Lower lobe of right lung (tissue), 2 donors: ENCODE data around the gene GRID1. TPM values are rescaled to one million over a fixed set of nuclear protein-coding genes. Genes with fewer than 3 reads are reported as not detected.

Experiments used
- ATAC-seq, 2 donors: fragments of 200-7000 bp; cut with Tn5 transposase; one replicate each; pipeline ENCODE4 v1.9.1; 2020 to 2022; ENCODE audit warnings: mild to moderate bottlenecking in 2 of 2, moderate library complexity in 2 of 2
- DNase-seq: peaks from one replicate; pipeline ENCODE4 v3.0.0-alpha.2; 2020
- H3K27ac ChIP-seq: fragments of 200-600 bp; one replicate; pipeline ENCODE4 v1.8.0; 2022
- H3K27me3 ChIP-seq: fragments of 200-600 bp; one replicate; pipeline ENCODE4 v1.8.0; 2022; ENCODE audit warnings: low read depth
- H3K36me3 ChIP-seq: fragments of 200-600 bp; one replicate; pipeline ENCODE4 v1.8.0; 2022; ENCODE audit warnings: mild to moderate bottlenecking
- H3K4me1 ChIP-seq: fragments of 200-600 bp; one replicate; pipeline ENCODE4 v1.8.0; 2022
- H3K4me3 ChIP-seq: fragments of 200-600 bp; one replicate; pipeline ENCODE4 v1.8.0; 2022; ENCODE audit warnings: mild to moderate bottlenecking
- H3K9me3 ChIP-seq: fragments of 200-600 bp; one replicate; pipeline ENCODE4 v1.8.0; 2022
- intact Hi-C: fragments of 100-400 bp; cut with DNase I; formaldehyde crosslinking; loops from one replicate; pipeline ENCODE4 v1.11.0; 2022
- total RNA-seq: library from RNA; stranded (reverse); fragmentation: NEBNext Ultra II Directional; extraction: Animal tissue kit (Norgen Biotek cat#: 25700); gene quantifications from one replicate; pipeline ENCODE4 v1.2.1, GENCODE V29; 2021
- TF ChIP-seq, protein P1 (sequence below): fragments of 200-600 bp; IDR thresholded peaks from one replicate; pipeline ENCODE4 v1.8.0; 2022; ENCODE audit warnings: antibody characterized with exemption, mild to moderate bottlenecking
- donor health status: DM: no; HTN: yes; CAD: no; lungs with severe emphysema.

Gene GRID1
- total RNA-seq, 1 donor from 2014 or later, result 2.5 TPM

DNA sequence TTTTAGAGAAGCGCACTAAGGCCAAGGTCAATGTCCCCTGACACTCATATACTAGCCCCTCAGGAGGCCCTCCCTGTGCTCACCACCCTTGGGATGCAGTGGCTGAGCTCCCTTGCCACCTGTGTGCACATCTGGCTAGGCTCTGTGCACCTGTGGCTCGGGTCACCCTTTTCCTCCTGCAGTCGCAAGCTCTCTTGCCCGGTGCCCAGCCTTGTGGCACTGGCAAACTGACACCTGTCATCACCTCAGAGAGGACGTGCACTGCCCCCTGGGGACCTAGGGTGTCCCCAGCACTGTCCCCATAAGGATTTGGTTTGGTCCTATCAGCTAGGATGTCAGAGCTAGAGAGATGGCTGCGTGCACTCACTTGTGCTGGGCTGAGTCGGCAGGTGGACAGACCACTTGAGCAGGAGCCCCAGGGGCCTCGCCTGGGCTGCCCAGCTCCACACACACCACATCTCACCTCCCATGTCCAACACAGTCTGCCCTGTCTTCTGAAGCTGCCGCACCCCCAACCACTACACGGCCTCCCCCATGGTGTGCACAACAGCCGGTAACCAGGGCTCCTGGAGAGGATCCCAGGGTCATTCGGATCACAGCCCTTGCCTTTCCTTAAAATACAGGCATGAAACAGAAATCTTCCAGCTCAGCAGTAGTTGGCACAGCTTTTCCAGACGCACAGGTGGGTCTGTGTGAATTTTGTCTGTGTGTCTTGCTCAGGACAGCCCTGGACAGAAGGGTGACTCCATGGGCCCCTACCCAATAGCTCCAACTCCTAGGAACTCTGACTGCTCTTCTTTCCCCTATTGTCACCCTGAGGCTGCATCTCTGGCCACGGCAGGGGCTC lies 111.0 kb downstream of the GRID1 start:
- ATAC-seq, result no peak
- intact Hi-C loops, result no loop called here
- Histone ChIP-seq H3K4me3 (no peak overlapping the region), H3K27me3 (no peaks in the 10 kb centered on the region), H3K4me1 (no peaks in the 10 kb centered on the region), H3K27ac (no peak overlapping the region), H3K36me3 (no peaks in the 10 kb centered on the region), H3K9me3 (no peaks in the 10 kb centered on the region)
- DNase-seq, result no peak
- TF ChIP-seq, protein P1, sequence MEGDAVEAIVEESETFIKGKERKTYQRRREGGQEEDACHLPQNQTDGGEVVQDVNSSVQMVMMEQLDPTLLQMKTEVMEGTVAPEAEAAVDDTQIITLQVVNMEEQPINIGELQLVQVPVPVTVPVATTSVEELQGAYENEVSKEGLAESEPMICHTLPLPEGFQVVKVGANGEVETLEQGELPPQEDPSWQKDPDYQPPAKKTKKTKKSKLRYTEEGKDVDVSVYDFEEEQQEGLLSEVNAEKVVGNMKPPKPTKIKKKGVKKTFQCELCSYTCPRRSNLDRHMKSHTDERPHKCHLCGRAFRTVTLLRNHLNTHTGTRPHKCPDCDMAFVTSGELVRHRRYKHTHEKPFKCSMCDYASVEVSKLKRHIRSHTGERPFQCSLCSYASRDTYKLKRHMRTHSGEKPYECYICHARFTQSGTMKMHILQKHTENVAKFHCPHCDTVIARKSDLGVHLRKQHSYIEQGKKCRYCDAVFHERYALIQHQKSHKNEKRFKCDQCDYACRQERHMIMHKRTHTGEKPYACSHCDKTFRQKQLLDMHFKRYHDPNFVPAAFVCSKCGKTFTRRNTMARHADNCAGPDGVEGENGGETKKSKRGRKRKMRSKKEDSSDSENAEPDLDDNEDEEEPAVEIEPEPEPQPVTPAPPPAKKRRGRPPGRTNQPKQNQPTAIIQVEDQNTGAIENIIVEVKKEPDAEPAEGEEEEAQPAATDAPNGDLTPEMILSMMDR, result no peak

DNA sequence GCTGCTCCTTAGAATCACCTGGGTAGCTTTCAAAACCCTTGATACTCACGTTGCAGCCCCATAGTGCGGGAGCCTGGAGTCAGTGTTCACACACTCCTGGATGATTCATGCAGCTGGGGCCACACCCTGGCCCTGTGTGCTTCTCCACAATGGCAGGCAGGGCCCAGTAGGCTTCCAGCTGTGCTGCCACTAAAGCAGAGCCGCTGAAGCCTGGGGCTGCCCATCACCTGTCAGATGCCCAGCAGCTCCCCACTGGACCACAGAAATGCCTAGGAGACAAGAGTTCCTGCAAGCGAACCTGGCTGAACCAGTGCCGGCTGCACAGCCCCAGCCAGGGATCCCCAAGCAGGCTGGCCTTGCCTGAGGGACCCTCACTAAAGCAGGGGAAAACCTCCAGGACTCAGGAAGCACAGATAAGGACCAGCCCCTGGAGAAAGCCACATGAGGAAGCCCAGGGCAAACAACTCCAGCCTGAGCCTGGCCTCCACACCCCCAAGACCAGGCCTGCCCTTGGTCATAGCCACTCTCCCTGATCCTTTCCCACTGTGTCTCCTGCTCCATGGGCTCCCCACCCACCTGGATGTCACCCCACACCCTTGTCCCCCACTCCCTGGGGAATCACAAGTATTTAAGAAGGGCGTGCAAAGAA lies 111.9 kb downstream of the GRID1 start:
- Histone ChIP-seq H3K36me3 (no peaks in the 10 kb centered on the region), H3K4me3 (no peak overlapping the region), H3K27me3 (no peaks in the 10 kb centered on the region), H3K27ac (no peak overlapping the region), H3K9me3 (no peaks in the 10 kb centered on the region), H3K4me1 (no peaks in the 10 kb centered on the region)
- TF ChIP-seq, protein P1, result no peak
- intact Hi-C loops, result no loop called here
- DNase-seq, result no peak
- peak in 1 of 2 donors; percentile 33 for ATAC-seq

DNA sequence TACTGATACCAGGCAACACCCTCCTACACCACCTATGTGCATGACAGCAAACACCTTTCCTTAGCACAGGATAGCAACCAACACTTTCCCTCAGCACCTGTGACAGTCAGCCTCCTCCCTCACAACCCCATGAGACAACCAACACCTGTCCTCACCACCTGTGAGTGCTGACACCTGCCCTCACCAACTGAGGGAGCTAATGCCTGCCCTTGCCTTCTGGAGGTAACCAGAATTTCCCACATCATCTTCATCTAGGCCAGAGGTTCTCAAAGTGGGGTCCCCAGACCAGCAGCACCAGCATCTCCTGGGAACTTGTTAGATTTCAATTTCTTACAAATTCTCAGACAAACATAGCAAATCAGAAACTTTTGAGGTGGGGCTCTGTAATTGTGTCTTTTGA lies 112.5 kb downstream of the GRID1 start:
- no peak for ATAC-seq
- no peak for DNase-seq
- TF ChIP-seq, protein P1, result no peak

DNA sequence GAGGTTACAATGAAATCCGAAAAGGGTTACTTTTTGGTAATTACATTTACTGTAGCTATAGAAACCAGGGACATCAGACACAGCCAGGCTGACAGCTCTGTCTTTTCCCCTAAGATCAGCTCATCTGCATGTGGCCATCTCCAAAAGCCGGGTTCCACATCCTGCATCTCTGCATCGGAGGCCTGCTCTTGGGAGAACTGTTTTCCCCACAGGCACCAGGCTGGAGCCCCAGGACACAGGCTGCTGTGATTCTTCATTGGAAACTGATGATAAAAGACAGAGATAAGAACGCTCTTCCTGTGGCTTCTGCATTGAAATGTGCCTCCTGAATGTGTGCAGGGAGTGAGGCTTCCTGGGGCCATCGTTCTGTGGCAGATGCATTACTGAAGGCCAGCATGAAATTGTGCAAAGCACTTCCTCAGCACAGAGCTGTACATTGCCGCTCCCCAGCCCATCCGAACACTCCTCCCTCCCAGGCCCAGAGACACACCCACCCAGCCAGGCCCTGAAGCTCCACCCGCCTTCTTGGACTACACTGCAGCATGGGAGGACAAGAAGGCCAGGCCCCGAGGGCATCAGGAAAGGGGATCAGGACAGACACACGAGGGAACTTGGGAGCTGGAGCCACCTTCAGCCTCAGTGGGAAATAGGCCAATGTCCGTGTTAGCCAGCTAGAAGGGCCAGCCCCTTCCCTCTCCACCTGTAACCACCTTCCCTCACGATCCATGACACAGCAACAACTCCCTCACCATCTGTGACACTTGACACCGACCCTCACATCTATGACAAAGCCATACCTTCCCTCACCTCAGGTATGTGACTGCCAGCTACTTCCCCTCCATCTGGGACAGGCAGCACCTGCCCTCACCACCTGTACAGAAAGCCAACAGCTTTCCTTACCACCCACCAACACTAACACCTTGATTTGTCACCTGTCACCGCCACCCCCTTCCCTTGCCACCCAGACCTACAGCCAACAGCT lies 113.2 kb downstream of the GRID1 start:
- no peaks in the 10 kb centered on the region for H3K36me3 ChIP-seq
- DNase-seq, result no peak
- H3K27me3 ChIP-seq, result no peaks in the 10 kb centered on the region
- no peak overlapping the region for H3K27ac ChIP-seq
- no peak overlapping the region for H3K4me3 ChIP-seq
- intact Hi-C loops, result no loop called here
- no peak for ATAC-seq
- TF ChIP-seq, protein P1, result no peak
- no peaks in the 10 kb centered on the region for H3K4me1 ChIP-seq
- no peaks in the 10 kb centered on the region for H3K9me3 ChIP-seq

More for the DNA sequence above, 112.5 kb downstream of the GRID1 start:
- Histone ChIP-seq H3K27me3 (no peaks in the 10 kb centered on the region), H3K9me3 (no peaks in the 10 kb centered on the region), H3K27ac (no peak overlapping the region), H3K36me3 (no peaks in the 10 kb centered on the region), H3K4me1 (no peaks in the 10 kb centered on the region), H3K4me3 (no peak overlapping the region)
- intact Hi-C loops, result no loop called here

DNA sequence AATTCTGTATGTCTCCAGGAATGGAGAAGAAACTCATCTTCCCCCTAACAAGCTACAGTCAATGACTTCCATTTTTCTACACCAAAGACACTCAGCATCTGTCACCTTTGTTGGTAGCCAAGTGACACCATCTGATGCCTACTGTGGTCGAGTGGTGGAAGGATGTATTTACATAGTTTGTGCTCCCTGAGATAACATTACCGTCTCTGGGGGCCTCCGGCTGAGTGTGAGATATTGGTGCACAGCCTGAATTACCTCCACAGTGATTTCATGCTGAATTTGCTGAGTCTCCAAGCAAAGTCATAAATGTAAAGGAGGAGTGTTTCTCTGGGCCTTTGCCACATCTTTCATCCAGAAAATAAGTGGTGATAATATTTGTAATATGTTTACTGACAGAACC lies 114.0 kb downstream of the GRID1 start:
- Histone ChIP-seq H3K4me1 (no peaks in the 10 kb centered on the region), H3K27me3 (no peaks in the 10 kb centered on the region), H3K4me3 (no peak overlapping the region), H3K9me3 (no peaks in the 10 kb centered on the region), H3K36me3 (no peaks in the 10 kb centered on the region), H3K27ac (no peak overlapping the region)
- intact Hi-C loops, result no loop called here
- ATAC-seq (no peak), DNase-seq (no peak)
- TF ChIP-seq, protein P1, result no peak
